Mammary epithelial cell (primary cell): ENCODE data around the gene EEFSEC.

Experiments
- CTCF ChIP-seq, 2 donors: IDR thresholded peaks in 1 of 2; conservative IDR thresholded peaks in 1 of 2; 2 replicates each; pipeline ENCODE4 v1.5.1; 2011 to 2012; ENCODE audit warnings: inconsistent platforms in 2 of 2, low read length in 2 of 2, mild to moderate bottlenecking in 2 of 2, control low read depth in 1 of 2, low read depth in 1 of 2; ENCODE audit not compliant: insufficient read depth in 1 of 2; ENCODE audit errors: extremely low read depth in 1 of 2
- EZH2 ChIP-seq: IDR thresholded peaks from 2 replicates; pipeline ENCODE4 v1.6.1; 2012; ENCODE audit warnings: low read length, inconsistent platforms, borderline replicate concordance

GRCh38 chr3:128382221-128382807 is 229.0 kb downstream of the EEFSEC start:
- TF ChIP-seq CTCF (conservative IDR thresholded peaks at IDR 0.05 in 1 of 2, IDR thresholded peaks at IDR 0.05 in 1 of 2; ENCODE audit: extremely low read depth in 1 of 2, insufficient read depth in 1 of 2, low read depth in 1 of 2, low read length in 2 of 2) (no peak), EZH2 (no peak)
